ENCODE data around the gene MYO1G. TPM values are rescaled to one million over a fixed set of nuclear protein-coding genes. Genes with fewer than 3 reads are reported as not detected.

Gene MYO1G
- total RNA-seq, 1 donor from 2014 or later, result 2.4 TPM

GRCh38 chr7:44914992-44915607, 63.7 kb downstream of the MYO1G start:
- no peak for DNase-seq (ENCODE audit: low spot score)
- intact Hi-C loops (cut with DNase I), result no loop called here

GRCh38 chr7:44912775-44913347, 66.0 kb downstream of the MYO1G start:
- intact Hi-C loops (cut with DNase I), result no loop called here
- DNase-seq (ENCODE audit: low spot score), result no peak

Other genes starting within 250 kb of the MYO1G start
- 62.4 TPM for gene ZMIZ2, start 230.2 kb downstream of the MYO1G start, total RNA-seq
- gene PPIA, start 182.3 kb downstream of the MYO1G start, total RNA-seq, result 436 TPM
- gene H2AZ2, start 130.9 kb downstream of the MYO1G start, total RNA-seq, result 210 TPM
- gene PURB, start 93.5 kb downstream of the MYO1G start, total RNA-seq, result 19.1 TPM
- gene CCM2, start 21.2 kb upstream of the MYO1G start, total RNA-seq, result 35.3 TPM
- gene NACAD, start 110.0 kb upstream of the MYO1G start, total RNA-seq, result 5.3 TPM
- gene TBRG4, start 132.7 kb upstream of the MYO1G start, total RNA-seq, result 61.4 TPM
- gene RAMP3, start 178.8 kb upstream of the MYO1G start, total RNA-seq, result 52.5 TPM

All from cardiac septum (tissue), 1 donor.